ENCODE measurements around the gene PGM5. TPM values are rescaled to one million over a fixed set of nuclear protein-coding genes. Genes with fewer than 3 reads are reported as not detected.

The PGM5 gene
- total and polyA plus RNA-seq, 4 donors: 4.3 to 51.7 (median 12.0) TPM

DNA sequence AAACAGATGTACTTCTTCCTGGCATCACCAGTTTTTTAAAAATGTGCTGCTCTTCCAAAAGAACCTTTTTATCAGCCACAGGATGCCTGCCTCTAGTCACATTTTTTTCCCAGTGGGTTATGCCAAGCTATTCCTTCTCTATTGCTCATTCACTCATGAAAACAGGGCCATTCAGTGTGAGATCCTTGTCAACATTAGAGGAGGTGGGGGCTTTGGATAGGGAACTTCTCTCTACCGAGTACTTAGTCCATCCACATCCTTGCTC is 181.1 kb downstream of the PGM5 start:
- Histone ChIP-seq H3K27me3 (ENCODE audit: control insufficient read depth in 3 of 3, insufficient read depth in 3 of 3, low read length in 2 of 3) (no peaks in the 10 kb centered on the region), H3K9me3 (ENCODE audit: control insufficient read depth in 4 of 4, insufficient read depth in 3 of 4, low read length in 3 of 4) (peaks cover 0 to 4% (median 0%) of the 10 kb centered on the region in 4 donors), H3K36me3 (ENCODE audit: control insufficient read depth in 4 of 4, insufficient read depth in 4 of 4, low read length in 4 of 4) (peaks cover 0 to 7% (median 3%) of the 10 kb centered on the region in 4 donors), H3K4me1 (ENCODE audit: control insufficient read depth in 5 of 5, insufficient read depth in 5 of 5, low read length in 5 of 5) (peaks cover 3 to 34% (median 13%) of the 10 kb centered on the region in 5 donors), H3K4me3 (no peak overlapping the region), H3K27ac (ENCODE audit: low read depth in 1 of 2, low read length in 1 of 2) (peak overlapping the region; percentile 17 to 78), H3K9ac (ENCODE audit: insufficient read depth in 1 of 2, low read length in 2 of 2) (peak overlapping the region in 1 of 2 donors; percentile 50)
- DNase-seq (no peak), ATAC-seq (ENCODE audit: insufficient read depth, low FRiP score) (no peak)
- TF ChIP-seq, protein P1, sequence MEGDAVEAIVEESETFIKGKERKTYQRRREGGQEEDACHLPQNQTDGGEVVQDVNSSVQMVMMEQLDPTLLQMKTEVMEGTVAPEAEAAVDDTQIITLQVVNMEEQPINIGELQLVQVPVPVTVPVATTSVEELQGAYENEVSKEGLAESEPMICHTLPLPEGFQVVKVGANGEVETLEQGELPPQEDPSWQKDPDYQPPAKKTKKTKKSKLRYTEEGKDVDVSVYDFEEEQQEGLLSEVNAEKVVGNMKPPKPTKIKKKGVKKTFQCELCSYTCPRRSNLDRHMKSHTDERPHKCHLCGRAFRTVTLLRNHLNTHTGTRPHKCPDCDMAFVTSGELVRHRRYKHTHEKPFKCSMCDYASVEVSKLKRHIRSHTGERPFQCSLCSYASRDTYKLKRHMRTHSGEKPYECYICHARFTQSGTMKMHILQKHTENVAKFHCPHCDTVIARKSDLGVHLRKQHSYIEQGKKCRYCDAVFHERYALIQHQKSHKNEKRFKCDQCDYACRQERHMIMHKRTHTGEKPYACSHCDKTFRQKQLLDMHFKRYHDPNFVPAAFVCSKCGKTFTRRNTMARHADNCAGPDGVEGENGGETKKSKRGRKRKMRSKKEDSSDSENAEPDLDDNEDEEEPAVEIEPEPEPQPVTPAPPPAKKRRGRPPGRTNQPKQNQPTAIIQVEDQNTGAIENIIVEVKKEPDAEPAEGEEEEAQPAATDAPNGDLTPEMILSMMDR (IDR thresholded peaks at IDR 0.05; ENCODE audit: control extremely low read depth, extremely low read depth): no peak
- WGBS, 2 donors: 81% methylated on average over 1 of the region's 1 CpG

DNA sequence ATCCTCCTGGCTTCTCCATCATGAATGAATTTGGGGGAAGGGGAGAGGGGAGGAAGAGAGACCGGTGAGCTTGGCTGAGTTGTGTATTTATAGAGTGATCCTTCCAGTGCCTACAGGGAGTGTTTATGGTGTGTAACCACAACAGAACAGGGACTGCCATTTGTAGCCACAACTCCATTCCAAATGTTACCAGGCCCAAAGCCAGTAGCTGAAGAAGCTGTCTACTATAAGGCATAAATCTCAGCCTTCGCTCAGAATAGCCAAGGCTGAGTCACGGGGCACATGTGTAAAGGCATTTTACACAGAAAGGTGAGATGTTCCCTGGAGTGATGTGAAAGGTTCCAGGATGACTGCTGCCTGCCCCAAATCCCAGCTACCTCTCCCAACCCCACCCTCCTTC is 181.8 kb downstream of the PGM5 start:
- H3K4me3 ChIP-seq: no peak overlapping the region
- H3K9me3 ChIP-seq (ENCODE audit: control insufficient read depth in 4 of 4, insufficient read depth in 3 of 4, low read length in 3 of 4): peaks cover 0 to 4% (median 0%) of the 10 kb centered on the region in 4 donors
- TF ChIP-seq, protein P1 (IDR thresholded peaks at IDR 0.05; ENCODE audit: control extremely low read depth, extremely low read depth): no peak
- H3K4me1 ChIP-seq (ENCODE audit: control insufficient read depth in 5 of 5, insufficient read depth in 5 of 5, low read length in 5 of 5): peaks cover 3 to 34% (median 13%) of the 10 kb centered on the region in 5 donors
- ATAC-seq (ENCODE audit: insufficient read depth, low FRiP score): peak; percentile 35
- H3K9ac ChIP-seq (ENCODE audit: insufficient read depth in 1 of 2, low read length in 2 of 2): no peak overlapping the region
- WGBS, 2 donors: 75 to 87% methylated on average over 3 of the region's 3 CpGs
- peak overlapping the region; percentile 4 to 78 for H3K27ac ChIP-seq (ENCODE audit: low read depth in 1 of 2, low read length in 1 of 2)
- DNase-seq: peak in 2 of 3 donors; percentile 28 to 34
- H3K27me3 ChIP-seq (ENCODE audit: control insufficient read depth in 3 of 3, insufficient read depth in 3 of 3, low read length in 2 of 3): no peaks in the 10 kb centered on the region
- peaks cover 0 to 7% (median 3%) of the 10 kb centered on the region in 4 donors for H3K36me3 ChIP-seq (ENCODE audit: control insufficient read depth in 4 of 4, insufficient read depth in 4 of 4, low read length in 4 of 4)

DNA sequence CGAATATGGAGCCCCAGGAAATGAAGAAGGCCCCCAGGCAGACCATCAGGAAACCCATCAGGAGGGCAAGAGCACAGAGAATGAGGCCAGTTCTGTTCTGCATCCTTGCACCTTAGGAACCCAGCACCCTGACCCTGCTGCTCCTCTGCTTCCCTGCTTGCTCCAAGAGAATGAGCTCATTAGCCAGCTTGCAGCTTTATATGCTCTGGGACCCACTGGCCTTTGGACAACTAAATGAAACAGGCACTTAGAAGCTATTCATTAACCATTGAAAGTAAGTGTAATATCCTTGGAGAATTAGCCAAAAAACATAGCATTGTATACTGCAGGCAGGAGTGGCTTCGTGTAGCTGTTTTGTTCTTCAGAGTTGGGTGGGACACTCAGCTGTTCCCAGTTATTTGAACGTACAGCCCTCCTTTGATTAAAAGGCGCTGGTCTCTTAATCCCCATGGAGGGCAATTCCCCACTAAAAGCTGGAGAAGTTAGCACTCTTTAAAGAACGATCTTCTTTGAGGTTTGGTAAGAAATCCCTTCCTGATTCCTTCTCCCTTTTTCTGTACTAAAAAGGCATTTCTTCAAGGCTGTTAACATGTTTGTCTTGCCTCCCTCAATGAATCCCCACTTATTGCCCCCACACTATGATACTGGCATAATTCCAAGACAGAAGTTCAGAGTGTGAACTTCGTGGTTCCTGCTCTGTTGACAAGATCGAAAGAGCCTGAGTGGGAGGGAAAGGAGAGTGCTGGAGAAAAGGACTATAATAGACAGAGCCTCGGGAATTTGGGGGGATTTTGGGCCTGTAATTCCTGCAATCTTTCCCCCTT is 184.5 kb downstream of the PGM5 start, which contains the start of gene TMEM252:
Gene TMEM252, minus strand, starts transcription at position 172 of the 824 bp plus-strand sequence. Its CDS starts 69 bp downstream, at position 103.
- H3K9ac ChIP-seq (ENCODE audit: insufficient read depth in 1 of 2, low read length in 2 of 2): no peak within 1 kb of the TSS
- ATAC-seq (ENCODE audit: insufficient read depth, low FRiP score) (peak; percentile 6), DNase-seq (peak in 2 of 3 donors; percentile 60 to 62)

More for the DNA sequence above, 184.5 kb downstream of the PGM5 start, which contains the start of gene TMEM252:
- Histone ChIP-seq H3K9me3 (ENCODE audit: control insufficient read depth in 4 of 4, insufficient read depth in 3 of 4, low read length in 3 of 4) (peaks cover 0 to 4% (median 0%) of the 10 kb centered on the region in 4 donors), H3K4me1 (ENCODE audit: control insufficient read depth in 5 of 5, insufficient read depth in 5 of 5, low read length in 5 of 5) (peaks cover 3 to 34% (median 13%) of the 10 kb centered on the region in 5 donors), H3K27me3 (ENCODE audit: control insufficient read depth in 3 of 3, insufficient read depth in 3 of 3, low read length in 2 of 3) (no peaks in the 10 kb centered on the region), H3K36me3 (ENCODE audit: control insufficient read depth in 4 of 4, insufficient read depth in 4 of 4, low read length in 4 of 4) (no peaks in the 10 kb centered on the region), H3K27ac (ENCODE audit: low read depth in 1 of 2, low read length in 1 of 2) (peak within 1 kb of the TSS in 1 of 2 donors; percentile 0), H3K4me3 (no peak within 1 kb of the TSS)
- 35 to 46% methylated on average over 8 of the region's 8 CpGs for WGBS, 2 donors
- TF ChIP-seq, protein P1 (IDR thresholded peaks at IDR 0.05; ENCODE audit: control extremely low read depth, extremely low read depth): no peak

All from lung (tissue), 12 donors.